HG03520 (cell line): Measurements from ENCODE around the gene SH2D3C.

Source experiments
- ATAC-seq: cut with Tn5 transposase; IDR thresholded peaks from one replicate; pipeline ENCODE4 v1.9.1; 2021; ENCODE audit warnings: mild to moderate bottlenecking, moderate library complexity; ENCODE audit not compliant: unreplicated experiment

Gene SH2D3C

DNA sequence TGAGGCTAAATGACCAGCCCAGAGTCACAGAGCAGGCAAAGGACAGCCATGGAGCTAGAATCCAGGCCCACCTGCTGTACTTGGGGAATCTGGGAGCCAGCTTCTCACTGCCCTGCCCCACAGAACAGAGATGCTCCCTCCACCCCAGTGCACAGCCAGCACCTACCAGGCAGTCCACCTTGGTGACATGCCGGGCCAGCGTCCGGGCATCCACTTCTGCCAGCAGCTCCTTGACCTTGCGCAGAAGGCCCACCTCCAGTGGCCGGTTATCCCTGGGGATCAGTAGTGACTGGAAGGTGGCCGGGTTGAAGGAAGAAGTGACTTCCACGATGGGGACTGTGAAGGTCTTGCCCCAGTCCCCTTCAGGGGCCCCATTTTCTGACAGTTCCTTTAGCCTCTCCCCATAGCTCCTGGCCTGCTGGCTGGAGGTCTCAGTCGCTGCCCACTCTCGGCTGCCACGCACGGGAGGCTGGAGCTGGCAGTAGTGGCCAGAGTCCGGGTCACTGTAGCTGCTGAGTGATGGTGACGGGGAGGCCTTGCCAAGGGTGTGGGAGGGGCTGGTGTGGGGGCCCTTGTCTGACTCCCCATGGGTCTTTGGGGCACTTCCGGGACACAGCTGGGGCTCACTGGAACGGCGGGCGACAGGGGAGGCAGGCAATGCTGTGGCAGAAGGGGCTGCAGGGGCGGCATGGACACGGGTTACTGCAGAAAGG, 33.9 kb downstream of the SH2D3C start:
- no peak for ATAC-seq

DNA sequence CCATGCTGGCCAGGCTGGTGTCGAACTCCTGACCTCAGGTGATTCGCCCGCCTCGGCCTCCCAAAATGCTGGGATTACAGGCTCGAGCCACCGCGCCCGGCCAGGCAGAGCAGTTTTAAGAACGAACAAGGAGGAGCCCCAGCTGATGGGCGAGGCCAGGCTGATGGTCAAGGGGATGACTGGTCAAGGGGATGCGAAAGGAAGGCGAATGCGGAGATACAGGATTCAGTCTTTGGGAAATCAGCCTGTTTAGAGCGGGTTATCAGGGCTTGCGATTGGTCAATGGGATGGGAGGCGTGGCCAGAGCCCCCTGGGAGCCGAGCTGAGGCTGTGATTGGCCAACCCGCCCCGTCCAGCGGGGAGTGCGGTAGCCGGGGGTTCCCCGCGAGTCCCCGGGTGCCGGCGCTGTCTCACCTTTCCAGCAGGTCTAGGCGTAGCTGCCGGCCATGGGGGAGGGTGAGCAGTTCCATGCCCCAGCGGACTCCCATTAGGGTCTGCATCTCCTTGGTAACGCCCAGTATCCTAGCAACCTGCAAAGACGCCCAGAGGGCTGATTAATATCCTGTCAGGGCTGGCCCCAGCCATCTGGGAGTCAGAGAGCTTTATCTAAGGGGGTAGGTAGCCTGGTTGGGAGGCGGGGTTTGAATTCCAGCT, 35.9 kb downstream of the SH2D3C start:
- ATAC-seq = no peak

DNA sequence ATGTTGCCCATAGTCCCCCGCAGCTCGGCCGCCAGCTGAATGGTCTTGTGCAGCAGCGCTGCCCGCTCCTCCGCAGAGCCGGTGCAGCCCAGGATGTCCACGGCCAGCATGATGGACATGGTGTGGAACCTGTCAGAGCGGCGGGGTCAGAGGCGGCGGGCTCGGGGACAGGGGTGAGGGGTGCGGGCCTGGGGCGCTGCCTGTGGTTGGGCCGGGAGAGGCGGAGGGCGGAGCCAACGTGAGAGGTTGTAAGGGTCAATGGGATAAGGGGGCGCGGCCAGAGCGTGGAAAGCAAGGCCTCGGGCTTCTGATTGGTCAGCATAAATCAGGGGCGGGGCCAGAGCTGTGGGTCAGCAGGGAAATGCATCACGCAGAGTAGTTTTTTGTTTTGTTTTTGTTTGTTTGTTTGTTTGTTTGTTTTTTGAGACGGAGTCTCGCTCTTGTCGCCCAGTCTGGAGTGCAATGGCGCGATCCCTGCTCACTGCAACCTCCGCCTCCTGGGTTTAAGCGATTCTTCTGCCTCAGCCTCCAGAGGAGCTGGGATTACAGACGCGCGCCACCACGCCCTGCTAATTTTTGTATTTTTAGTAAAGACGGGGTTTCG, 36.5 kb downstream of the SH2D3C start:
- ATAC-seq = no peak

DNA sequence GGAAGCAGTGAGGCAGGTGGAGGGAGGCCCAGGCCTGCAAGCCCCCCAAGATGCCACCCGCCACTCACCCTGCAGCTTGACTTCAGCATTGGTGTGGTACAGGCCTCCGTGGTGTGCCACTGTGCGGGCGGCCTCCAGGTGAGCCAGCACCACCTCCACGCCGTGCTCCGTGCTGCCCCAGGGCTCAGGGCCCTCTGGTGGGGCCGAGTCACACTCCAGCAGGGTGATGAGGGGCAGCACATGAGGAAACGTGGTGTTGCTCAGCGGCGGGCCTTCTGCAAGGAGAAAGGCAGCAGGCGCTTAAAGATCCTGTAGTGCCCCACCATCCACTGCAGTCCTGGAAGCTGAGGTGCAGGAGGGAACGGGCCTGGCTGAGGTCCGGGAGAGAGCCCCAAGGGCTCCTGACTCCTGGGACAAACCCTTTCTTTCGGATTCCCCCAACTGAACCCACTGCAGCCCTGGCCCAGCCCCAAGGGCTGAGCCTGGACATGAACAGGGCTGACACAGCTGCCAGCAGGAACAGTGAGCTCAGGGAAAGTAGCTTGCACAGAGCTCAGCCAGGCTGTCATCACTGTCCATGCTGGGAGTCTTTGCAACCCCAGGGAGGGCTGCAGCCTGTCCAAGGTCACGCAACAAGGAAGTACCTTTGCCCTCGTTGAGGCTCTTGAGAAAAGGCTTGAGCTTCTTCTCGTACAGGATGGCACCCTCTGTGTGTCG, 38.7 kb downstream of the SH2D3C start:
- ATAC-seq = no peak

DNA sequence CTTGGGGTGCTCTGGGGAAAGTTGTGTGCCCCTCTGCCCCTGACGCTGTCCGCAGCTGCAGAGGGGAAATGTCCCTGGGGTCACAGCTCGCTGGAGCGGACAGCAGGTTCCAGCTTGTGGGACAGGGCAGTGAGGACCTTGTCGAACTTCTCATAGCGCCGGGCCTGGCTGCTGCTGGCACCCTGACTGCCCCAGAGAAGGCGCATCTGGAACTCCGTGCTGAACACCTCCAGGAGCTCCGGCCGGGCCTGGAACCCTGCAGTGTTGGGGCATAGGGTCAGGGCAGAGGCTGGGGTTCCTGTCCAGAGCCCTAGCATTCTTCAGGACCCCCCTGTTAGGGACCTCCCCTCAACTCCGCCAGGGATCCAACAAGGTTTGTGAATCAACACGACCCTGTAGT, 39.8 kb downstream of the SH2D3C start:
- no peak for ATAC-seq

DNA sequence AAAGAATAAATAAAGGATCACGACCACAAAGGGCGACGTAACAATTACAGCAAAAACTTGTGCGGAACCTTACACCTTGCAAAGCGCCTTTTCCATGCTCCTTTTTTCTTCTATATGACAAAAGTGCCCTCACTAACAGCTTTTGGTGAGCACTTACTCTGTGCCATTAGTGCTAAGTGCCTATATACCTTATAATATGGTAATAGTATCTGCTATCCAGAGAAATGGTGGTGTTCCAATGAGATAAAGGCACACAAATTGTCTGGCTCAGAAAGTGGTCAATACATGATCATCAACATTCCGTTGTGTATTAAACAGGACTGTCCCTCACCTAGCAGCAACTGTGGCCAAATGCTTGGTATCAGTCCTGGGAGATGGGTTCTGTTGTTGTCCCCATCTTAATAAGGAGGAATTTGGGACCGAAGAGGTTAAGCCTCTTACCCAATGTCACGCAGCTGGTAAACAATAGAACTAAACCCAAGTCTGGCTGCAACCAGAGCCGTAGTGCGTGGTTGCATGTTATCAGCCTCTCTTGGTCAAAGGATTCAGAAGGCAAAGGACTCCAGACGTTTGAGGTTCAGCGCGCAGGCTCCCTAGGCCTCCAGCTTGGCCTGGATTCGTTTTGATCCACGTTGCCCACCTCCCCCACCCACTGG, 42.8 kb downstream of the SH2D3C start:
- ATAC-seq = no peak

DNA sequence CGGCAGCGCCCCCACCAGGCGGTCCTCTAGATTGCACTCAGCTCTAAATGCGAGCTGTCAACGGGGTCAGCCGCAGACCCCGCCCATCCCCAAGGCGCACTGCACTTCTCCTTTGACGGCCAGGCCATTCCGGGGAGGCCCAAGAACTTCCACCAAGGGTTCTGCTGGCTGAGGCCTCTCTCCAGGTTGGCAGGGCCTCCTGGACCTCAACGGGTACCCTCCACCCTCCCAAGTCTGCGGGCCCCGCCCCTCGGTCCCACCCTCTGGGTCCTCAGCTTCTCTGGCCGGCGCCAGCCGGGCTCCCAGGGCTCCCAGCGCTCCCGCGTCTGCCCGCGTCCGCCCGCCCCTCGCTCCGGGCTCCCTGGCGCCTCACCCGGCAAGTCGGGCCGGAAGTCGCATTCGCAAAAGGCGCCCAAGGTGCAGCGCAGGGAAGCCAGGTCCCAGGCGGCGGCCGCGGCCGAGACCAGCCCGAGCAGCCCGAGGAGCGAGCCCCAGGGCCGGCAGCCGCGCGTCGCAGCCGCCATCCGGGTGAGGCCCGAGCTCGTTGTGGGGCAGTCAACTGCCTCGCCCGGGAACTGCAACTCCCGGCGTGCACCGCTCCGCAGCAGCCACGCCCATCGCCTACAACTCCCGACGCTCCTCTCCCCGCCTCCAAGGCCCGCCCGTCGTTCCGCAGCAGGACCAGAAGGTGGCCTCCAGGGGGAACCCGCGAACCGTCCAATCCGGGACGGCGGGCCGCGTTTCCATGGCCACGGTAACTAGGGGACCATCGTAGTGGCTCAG, 43.5 kb downstream of the SH2D3C start, which contains the start of gene TOR2A:
Gene TOR2A (minus strand): TSS at position 548 of the 783 bp plus-strand sequence. CDS start 24 bp downstream, at position 524.
- ATAC-seq = peak; percentile 83

DNA sequence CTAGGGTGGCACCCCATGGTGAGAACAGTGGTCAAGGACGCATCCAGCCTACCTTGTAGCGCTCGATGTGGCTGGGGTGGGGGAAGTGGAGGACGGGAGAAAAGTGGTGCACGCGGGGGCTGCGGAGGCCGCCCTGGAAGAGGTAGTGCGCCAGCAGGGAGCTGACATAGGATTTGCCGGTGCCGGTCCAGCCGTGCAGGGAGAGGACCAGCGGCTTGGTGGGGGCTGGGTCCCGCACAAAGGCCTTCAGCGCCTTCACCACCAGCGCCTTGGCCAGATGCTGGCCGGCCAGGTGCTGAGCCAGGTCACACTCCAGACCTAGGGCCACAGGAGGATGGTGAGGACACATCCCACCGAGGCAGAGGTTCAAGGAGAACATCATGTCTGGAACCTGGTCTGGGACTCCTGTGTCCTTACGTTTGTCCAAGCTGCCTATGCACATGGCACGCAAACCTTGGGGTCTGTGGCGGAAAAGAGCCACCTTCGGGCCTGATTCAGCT, 44.2 kb downstream of the SH2D3C start:
- ATAC-seq = no peak

DNA sequence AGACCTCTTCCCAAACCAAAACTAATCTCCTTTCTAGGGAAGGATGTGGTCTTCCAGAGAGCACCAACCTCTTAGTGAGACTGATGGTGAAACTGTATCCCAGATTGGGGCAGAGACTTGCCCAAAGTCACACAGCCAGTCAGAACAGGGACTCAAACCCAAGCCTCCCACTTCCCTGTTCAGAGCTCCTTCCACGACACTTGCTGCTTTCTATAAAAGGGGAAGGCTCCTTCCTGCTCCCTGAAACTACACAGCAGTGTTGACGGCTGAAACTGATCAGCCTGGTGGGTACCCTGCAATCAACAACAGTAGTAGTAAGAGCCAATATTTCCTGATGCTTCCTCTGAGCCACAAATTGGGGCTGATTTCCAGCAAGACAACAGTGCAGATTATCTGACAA, 44.9 kb downstream of the SH2D3C start:
- no peak for ATAC-seq

DNA sequence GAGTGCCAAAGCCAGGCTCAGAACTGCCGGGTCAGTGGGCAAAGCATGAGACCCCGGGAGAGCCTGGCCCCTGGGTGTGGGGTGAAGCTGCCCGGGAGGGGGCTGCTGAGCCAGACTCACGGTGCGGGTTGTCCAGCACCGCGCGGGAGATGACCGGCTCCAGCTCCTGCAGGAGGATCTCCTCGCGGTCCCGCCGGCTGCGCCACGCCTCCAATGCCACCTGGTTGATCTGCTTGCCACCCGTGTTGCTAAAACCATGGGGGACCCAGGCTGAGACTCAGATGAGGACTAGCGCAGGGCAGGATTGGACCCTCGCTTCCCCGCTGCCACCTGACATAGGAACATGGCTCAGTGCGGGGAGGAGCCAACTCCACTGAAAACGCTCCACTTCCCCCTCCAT, 46.0 kb downstream of the SH2D3C start:
- ATAC-seq = no peak

DNA sequence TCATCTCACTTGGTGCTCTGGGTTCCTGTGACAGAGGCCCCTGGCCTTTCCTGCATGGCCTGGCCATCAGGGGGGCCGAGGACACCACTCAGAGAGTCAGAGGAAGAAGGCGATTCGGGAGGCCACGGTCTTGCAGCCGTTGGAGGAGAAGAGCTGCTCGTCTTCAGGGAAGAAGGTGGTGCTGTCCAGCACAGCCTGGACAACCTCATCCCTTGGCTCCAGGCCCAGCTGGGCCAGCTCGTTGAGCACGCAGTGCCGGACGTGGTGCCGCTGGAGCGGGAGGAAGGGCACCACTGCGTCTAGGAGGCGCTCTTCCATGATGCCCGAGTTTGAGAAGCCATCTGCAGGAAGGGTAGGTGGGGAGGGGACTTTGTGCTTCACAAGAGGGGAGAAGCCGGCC, 46.5 kb downstream of the SH2D3C start:
- ATAC-seq = no peak

DNA sequence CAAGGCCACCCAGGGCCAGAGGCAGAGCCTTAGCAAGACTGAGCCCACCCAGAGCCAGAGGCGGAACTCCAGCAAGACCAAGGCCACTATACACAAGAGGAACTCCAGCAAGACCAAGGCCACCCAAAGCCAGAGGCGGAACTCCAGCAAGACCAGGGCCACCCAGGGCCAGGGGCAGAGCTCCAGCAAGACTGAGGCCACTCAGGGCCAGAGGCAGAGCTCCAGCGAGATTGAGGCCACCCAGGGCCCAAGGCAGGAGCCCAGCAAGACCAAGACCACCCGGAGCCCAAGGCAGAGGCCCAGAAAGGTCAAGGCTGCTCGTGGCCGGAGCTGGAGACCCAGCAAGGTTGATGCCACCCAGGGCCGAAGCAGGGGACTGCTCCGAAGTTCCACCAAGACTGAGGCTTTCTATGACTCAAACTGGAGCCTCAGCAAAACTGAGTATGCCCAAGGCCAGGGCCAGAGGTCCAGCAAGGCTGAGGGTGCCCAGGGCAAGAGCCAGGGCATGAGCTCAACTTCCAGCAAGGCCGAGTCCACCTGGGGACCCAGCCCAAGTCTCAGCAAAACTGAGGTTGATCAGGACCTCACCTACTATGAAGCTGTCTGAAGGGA, 47.6 kb downstream of the SH2D3C start:
- ATAC-seq = no peak

DNA sequence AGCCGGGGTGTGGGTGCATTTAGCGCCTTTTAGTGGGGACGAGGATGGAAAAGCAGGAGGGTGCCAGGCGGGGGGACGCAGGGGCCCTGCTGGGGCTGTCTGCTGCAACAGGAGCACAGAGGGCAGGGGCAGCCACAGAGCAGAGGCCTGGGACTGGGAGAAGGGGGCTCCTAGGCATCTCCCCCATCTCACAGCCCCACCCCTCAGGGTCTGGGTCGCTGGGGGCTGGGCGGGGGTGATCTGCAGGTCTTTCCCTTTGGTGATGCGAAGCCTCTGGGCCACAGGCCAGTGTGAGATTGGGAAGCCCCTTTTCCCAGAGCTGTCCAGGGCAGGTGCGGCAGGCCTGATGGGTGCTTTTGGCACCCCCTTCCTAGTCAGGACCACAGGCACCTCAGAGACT, 48.2 kb downstream of the SH2D3C start:
- ATAC-seq = no peak

DNA sequence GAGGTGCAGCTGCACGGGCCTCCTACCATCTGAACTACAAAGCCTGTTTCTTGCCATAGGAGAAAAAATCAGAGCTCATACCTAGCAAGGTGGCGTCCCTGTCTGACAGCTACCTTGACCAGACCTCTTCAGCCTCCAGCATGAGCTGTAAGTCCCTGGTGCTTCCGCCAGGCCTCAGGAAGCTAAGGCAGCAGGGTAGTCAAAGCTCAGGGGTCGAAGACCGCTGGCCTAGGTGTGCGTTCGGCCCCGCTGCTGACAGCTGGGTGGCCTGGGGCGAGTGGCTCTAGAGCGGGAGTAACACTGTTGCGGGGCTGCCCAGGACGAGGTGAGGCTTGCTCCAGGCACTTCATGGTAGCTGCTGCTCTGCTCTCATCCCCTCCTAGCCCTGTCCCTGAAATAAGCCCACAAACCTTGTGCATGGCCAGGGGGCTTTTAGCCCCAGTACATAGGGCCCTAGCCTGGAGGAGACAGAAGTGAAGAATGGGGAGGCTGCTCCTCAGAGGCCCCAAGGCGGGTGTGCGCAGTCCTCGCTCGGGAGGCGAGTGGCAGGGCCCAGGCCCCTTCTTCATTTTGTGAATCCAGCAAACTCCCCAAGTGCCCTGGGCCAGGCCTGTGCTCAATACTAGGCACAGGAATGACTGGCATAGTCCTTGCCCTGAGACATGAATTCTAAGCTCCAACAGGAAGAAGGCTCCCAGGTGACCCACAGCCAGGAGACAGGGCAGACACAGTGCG, 48.8 kb downstream of the SH2D3C start:
- no peak for ATAC-seq

DNA sequence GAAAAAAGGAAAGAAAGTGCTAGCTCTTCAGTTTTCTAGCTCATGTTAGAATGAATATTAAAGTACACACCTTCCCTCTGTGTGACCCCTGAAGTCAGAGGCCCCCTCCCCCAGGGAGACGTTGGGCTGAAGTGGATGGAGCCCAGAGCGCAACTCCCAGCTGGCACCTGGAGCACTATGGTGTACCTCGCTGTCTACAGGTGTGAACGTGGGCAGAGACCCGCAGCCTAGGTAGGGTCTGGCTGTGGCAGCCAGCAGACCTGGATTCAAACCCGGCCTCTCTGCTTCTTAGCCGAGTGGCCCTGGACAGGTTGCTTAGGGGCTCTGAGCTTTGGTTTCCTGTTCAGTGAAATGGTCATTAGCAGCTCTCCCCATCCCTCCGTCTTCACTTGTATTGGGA, 49.7 kb downstream of the SH2D3C start:
- no peak for ATAC-seq

DNA sequence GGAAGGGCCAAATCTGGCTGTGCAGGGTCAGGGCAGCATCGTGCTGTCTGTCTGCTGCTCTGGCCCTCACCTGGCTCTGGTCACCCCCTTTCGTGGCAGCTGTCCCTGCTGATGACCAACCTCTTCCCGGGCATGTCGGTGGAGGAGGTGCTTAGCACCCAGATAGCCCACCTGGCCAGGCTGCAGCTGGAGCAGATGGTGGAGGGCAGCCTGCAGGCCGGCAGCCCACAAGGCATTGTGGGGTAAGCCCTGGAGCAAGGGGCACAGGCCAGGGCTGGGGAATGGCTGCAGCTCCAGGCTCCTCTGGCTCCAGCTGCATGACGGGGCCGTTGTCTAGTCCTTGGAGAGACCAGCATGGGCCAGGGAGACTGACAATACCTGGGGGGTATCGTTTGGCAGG, 51.6 kb downstream of the SH2D3C start:
- no peak for ATAC-seq

DNA sequence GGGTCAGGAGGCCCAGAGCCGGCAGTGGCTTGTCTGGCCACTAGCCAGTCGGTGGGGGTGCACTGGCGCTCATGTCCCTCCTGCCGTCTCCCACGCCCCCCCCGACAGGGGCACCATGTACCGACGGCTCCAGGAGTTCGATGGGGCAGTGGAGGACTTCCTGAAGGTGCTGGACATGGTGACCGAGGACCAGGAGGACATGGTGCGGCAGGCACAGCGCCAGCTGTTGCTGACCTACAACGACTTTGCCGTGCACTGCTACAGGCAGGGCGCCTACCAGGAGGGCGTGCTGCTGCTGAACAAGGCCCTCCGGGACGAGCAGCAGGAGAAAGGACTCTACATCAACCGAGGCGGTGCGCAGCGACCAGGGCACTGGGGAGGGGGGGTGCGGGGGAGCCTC, 54.5 kb downstream of the SH2D3C start:
- ATAC-seq = no peak

DNA sequence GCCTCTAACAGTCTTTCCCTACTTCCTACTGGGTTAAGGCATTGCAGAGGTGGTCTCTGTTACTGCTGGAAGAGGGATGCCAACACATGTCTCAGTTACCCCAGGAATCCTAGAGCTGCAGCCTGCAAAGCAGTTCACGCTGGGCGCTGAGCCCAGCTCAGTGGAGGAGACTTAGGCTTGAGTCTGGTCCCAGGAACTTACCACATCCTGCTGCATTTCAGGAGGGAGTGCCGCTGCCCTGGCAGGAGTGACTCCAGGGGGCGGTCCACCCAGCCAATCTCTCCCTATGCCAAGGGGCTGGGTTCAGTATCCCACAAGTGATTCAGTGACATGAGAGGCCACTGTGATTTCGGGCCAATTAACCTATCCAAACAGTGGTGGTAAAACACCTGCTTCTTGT, 55.0 kb downstream of the SH2D3C start:
- no peak for ATAC-seq

DNA sequence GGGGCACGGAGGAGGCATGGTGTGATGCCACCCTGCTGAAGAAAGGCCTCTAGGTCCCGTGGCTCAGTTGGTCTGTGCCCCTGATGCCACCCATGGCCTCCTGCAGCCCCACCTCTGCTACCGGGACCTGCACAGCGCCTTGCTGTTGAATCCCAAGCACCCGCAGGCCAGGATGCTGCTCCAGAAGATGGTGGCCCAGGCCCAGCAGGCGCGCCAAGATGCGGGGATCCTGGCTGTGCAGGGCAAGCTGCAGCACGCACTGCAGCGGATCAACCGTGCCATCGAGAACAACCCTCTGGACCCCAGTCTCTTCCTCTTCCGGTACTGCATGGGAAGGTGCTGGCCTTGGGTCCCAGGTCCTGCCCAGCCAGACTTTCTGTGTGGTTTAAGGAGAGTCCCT, 55.5 kb downstream of the SH2D3C start:
- ATAC-seq = no peak
